ENCODE measurements around the gene GPX3. TPM values are rescaled to one million over a fixed set of nuclear protein-coding genes. Genes with fewer than 3 reads are reported as not detected.

The GPX3 gene
- total RNA-seq, 4 donors from 2014 or later: 3,864 to 9,036 (median 5,113) TPM

GRCh38 chr5:151026679-151027078 is 6.3 kb downstream of the GPX3 start:
- H3K9me3 ChIP-seq: no peaks in the 10 kb centered on the region
- no peak for TF ChIP-seq POLR2A (IDR thresholded peaks at IDR 0.05)
- TF ChIP-seq, protein P1, sequence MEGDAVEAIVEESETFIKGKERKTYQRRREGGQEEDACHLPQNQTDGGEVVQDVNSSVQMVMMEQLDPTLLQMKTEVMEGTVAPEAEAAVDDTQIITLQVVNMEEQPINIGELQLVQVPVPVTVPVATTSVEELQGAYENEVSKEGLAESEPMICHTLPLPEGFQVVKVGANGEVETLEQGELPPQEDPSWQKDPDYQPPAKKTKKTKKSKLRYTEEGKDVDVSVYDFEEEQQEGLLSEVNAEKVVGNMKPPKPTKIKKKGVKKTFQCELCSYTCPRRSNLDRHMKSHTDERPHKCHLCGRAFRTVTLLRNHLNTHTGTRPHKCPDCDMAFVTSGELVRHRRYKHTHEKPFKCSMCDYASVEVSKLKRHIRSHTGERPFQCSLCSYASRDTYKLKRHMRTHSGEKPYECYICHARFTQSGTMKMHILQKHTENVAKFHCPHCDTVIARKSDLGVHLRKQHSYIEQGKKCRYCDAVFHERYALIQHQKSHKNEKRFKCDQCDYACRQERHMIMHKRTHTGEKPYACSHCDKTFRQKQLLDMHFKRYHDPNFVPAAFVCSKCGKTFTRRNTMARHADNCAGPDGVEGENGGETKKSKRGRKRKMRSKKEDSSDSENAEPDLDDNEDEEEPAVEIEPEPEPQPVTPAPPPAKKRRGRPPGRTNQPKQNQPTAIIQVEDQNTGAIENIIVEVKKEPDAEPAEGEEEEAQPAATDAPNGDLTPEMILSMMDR (IDR thresholded peaks at IDR 0.05): no peak
- TF ChIP-seq EP300 (IDR thresholded peaks at IDR 0.05): peak in 1 of 2 donors; percentile 80
- peak overlapping the region in 2 of 4 donors; percentile 6 to 90 for H3K4me3 ChIP-seq
- H3K27me3 ChIP-seq: no peaks in the 10 kb centered on the region
- peak in 1 of 2 donors; percentile 71 for DNase-seq (ENCODE audit: low spot score in 2 of 2)
- WGBS, 2 donors: 56 to 62% methylated on average over 7 of the region's 7 CpGs
- peaks cover 8 to 100% (median 20%) of the 10 kb centered on the region in 3 donors for H3K36me3 ChIP-seq
- peaks cover 0 to 76% (median 43%) of the 10 kb centered on the region in 4 donors for H3K4me1 ChIP-seq
- peak overlapping the region; percentile 38 to 95 (median 89) for H3K27ac ChIP-seq

- H3K27ac ChIP-seq: peak overlapping the region in 2 of 4 donors; percentile 92 to 95
- TF ChIP-seq EP300 (IDR thresholded peaks at IDR 0.05) (peak in 1 of 2 donors; percentile 77), POLR2A (IDR thresholded peaks at IDR 0.05) (peak in 1 of 2 donors; percentile 5)
- TF ChIP-seq, protein P1 (IDR thresholded peaks at IDR 0.05): no peak
- DNase-seq (ENCODE audit: low spot score in 2 of 2): peak in 1 of 2 donors; percentile 66
- H3K27me3 ChIP-seq: no peaks in the 10 kb centered on the region
- no peak overlapping the region for H3K4me3 ChIP-seq
- WGBS, 2 donors: 95 to 97% methylated on average over 11 of the region's 11 CpGs
- no peaks in the 10 kb centered on the region for H3K9me3 ChIP-seq
- H3K36me3 ChIP-seq: peaks cover 8 to 100% (median 24%) of the 10 kb centered on the region in 3 donors
- peaks cover 0 to 69% (median 40%) of the 10 kb centered on the region in 4 donors for H3K4me1 ChIP-seq
Observed at GRCh38 chr5:151027961-151028479, 7.6 kb downstream of the GPX3 start.

- 91% methylated on average over 8 of the region's 8 CpGs for WGBS, 2 donors
- peak; percentile 61 to 84 for DNase-seq (ENCODE audit: low spot score in 2 of 2)
- TF ChIP-seq EP300 (IDR thresholded peaks at IDR 0.05) (peak in 1 of 2 donors; percentile 97), POLR2A (IDR thresholded peaks at IDR 0.05) (no peak)
- TF ChIP-seq, protein P1 (IDR thresholded peaks at IDR 0.05): peak in 1 of 5 experiments; percentile 9
- Histone ChIP-seq H3K27me3 (no peaks in the 10 kb centered on the region), H3K9me3 (no peaks in the 10 kb centered on the region), H3K4me3 (no peak overlapping the region), H3K27ac (peak overlapping the region in 2 of 4 donors; percentile 58 to 92), H3K4me1 (peaks cover 0 to 62% (median 34%) of the 10 kb centered on the region in 4 donors), H3K36me3 (peaks cover 8 to 100% (median 29%) of the 10 kb centered on the region in 3 donors)
Observed at GRCh38 chr5:151028717-151029116, 8.3 kb downstream of the GPX3 start.

DNA sequence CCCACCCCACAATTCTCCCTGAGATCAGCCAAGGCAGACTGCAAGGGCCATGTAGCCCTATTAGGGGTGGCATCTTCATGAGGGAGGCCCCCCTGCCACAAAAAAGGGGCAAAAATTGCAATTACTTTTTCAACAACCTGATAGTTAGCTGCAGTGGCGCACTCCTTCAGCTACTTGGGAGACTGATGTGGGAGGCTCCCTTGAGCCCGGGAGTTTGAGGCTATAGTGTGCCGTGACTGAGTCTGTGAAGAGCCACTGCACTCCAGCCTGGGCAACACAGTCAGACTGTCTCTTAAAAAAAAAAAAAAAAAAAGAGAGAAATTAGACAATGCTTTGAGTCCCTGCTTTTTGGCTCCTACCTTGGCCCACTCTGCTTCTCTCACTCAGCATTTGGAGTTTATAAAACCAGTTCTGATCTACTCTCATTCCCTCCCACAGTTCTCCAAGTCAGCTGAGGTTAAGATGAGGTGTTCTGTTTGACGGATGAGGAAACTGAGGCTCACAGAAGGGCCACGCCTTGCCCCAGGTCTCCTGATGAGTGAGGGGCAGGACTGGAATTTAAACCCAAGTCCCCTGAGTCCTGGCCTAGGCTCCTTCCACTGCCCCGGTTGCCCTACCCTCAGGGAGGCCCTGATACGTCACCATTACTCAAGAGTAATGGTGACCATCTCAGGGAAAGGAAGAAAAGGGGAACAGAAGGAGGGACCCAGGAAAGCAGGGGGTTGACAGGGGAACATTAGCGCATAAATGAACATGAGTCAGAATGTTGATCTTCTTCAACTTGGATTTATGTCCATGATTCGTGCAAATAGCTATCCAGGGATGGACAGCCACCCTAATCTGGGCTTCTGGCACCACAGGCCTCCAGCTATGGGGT is 9.0 kb downstream of the GPX3 start:
- no peaks in the 10 kb centered on the region for H3K9me3 ChIP-seq
- TF ChIP-seq, protein P1 (IDR thresholded peaks at IDR 0.05): no peak
- TF ChIP-seq EP300 (IDR thresholded peaks at IDR 0.05) (peak in 1 of 2 donors; percentile 73), POLR2A (IDR thresholded peaks at IDR 0.05) (no peak)
- no peaks in the 10 kb centered on the region for H3K27me3 ChIP-seq
- peaks cover 1 to 100% (median 29%) of the 10 kb centered on the region in 3 donors for H3K36me3 ChIP-seq
- H3K27ac ChIP-seq: peak overlapping the region; percentile 55 to 68 (median 62)
- 91 to 97% methylated on average over 9 of the region's 9 CpGs for WGBS, 2 donors
- H3K4me1 ChIP-seq: peaks cover 0 to 55% (median 27%) of the 10 kb centered on the region in 4 donors
- H3K4me3 ChIP-seq: no peak overlapping the region
- DNase-seq (ENCODE audit: low spot score in 2 of 2): no peak

DNA sequence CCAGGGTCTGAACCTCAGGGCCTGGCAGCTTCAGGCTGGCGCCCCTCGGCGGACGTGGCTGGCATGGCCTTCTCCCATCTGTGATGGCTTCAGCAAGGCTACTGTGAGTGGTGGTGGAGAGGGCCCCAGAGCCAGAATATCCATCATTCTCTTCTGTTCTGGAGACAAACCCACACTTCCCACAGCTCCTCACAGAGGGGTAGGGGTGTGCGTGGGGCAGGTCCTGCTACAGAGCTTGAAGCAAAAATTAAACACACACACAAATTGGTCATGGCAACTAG is 9.6 kb downstream of the GPX3 start:
- peak overlapping the region; percentile 55 to 68 (median 62) for H3K27ac ChIP-seq
- H3K36me3 ChIP-seq: peaks cover 0 to 100% (median 30%) of the 10 kb centered on the region in 3 donors

More for the DNA sequence above, 9.6 kb downstream of the GPX3 start:
- Histone ChIP-seq H3K9me3 (no peaks in the 10 kb centered on the region), H3K27me3 (no peaks in the 10 kb centered on the region), H3K4me3 (no peak overlapping the region), H3K4me1 (peaks cover 0 to 49% (median 22%) of the 10 kb centered on the region in 4 donors)
- WGBS, 2 donors: 94 to 96% methylated on average over 5 of the region's 5 CpGs
- TF ChIP-seq, protein P1 (IDR thresholded peaks at IDR 0.05): no peak
- no peak for TF ChIP-seq POLR2A (IDR thresholded peaks at IDR 0.05)
- no peak for TF ChIP-seq EP300 (IDR thresholded peaks at IDR 0.05)
- no peak for DNase-seq (ENCODE audit: low spot score in 2 of 2)
